Fibroblast of villous mesenchyme (primary cell): ENCODE measurements around the gene NCAM1. TPM values are rescaled to one million over a fixed set of nuclear protein-coding genes. Genes with fewer than 3 reads are reported as not detected.

Experiments
- DNase-seq: peaks from one replicate; pipeline ENCODE4 v3.0.0-alpha.2; 2010; ENCODE audit warnings: low read depth
- H3K4me3 ChIP-seq: 2 replicates; pipeline ENCODE4 v1.5.1; 2011; ENCODE audit warnings: low read depth, mild to moderate bottlenecking, low read length
- CTCF ChIP-seq: IDR thresholded peaks from 2 replicates; pipeline ENCODE4 v1.5.1; 2012; ENCODE audit warnings: low read depth, mild to moderate bottlenecking, low read length; ENCODE audit not compliant: insufficient read depth
- small RNA-seq: library from RNA; depleted of rRNA; stranded (forward); fragments of <200 nt; gene quantifications from one replicate; pipeline ENCODE3, GENCODE V24; 2012
- total RNA-seq: library from RNA; depleted of rRNA; stranded (reverse); fragments of >200 nt; gene quantifications from 2 replicates; pipeline ENCODE4 v1.2.3, GENCODE V29; 2012

Gene NCAM1
- total RNA-seq, 1 donor: 0.86 TPM

- no peak overlapping the region for H3K4me3 ChIP-seq
- no peak for DNase-seq
- TF ChIP-seq CTCF: no peak
Observed at GRCh38 chr11:113319085-113319484, 357.9 kb downstream of the NCAM1 start.

GRCh38 chr11:113322158-113322557 is 360.9 kb downstream of the NCAM1 start:
- TF ChIP-seq CTCF: no peak
- H3K4me3 ChIP-seq: no peak overlapping the region
- no peak for DNase-seq

GRCh38 chr11:113324250-113324649 is 363.0 kb downstream of the NCAM1 start:
- H3K4me3 ChIP-seq: no peak overlapping the region
- TF ChIP-seq CTCF: no peak
- no peak for DNase-seq

Small RNAs within 50 kb of the gene (small RNA-seq; reads per million reads assigned to genes)
- not detected for gene RNU7-187P
